Prostate gland (tissue), 2 donors: ENCODE measurements around the gene PDE11A. TPM values are rescaled to one million over a fixed set of nuclear protein-coding genes. Genes with fewer than 3 reads are reported as not detected.

Source experiments
- DNase-seq: peaks from one replicate; pipeline ENCODE4 v3.0.0-alpha.2; 2019; ENCODE audit warnings: low spot score
- H3K27ac ChIP-seq, 2 donors: fragments of 200-600 bp; sonication (generic); 2 replicates each; pipeline ENCODE4 v1.5.1; 2017 to 2019
- H3K27me3 ChIP-seq: fragments of 200-600 bp; sonication (generic); replicated peaks from 2 replicates; pipeline ENCODE4 v1.5.1; 2019; ENCODE audit not compliant: insufficient read depth
- H3K36me3 ChIP-seq, 2 donors: fragments of 200-600 bp; sonication (generic); 1 replicate in 1 of 2; 2 replicates in 1 of 2; pipeline versions ENCODE4 v1.5.1 to v1.8.1; 2017 to 2019
- H3K4me1 ChIP-seq: fragments of 200-600 bp; sonication (generic); replicated peaks from 2 replicates; pipeline ENCODE4 v1.5.1; 2019
- H3K4me3 ChIP-seq, 2 donors: fragments of 200-600 bp; sonication (generic); 2 replicates each; pipeline ENCODE4 v1.5.1; 2017 to 2019
- H3K9me3 ChIP-seq: fragments of 200-600 bp; sonication (generic); 2 replicates; pipeline ENCODE4 v1.5.1; 2017
- POLR2A ChIP-seq: fragments of 450-650 bp; IDR thresholded peaks from one replicate; pipeline ENCODE4 v1.6.1; 2016; ENCODE audit warnings: antibody characterized with exemption, mild to moderate bottlenecking
- POLR2AphosphoS5 ChIP-seq: sonication (generic); formaldehyde crosslinking; IDR thresholded peaks from one replicate; pipeline ENCODE4 v1.6.1; 2017; ENCODE audit warnings: antibody characterized with exemption
- WGBS: methylation state at CpG from one replicate; pipeline ENCODE4 v1.1.5; 2018; 5-methylcytosine and 5-hydroxymethylcytosine counted together
- intact Hi-C: fragments of 100-400 bp; cut with DNase I; formaldehyde crosslinking; loops from one replicate; pipeline ENCODE4 v1.14.2; 2022
- total RNA-seq, 2 donors: library from RNA; depleted of rRNA; stranded (reverse); fragments of >200 nt; gene quantifications; one replicate each; pipeline ENCODE4 v1.1.0, GENCODE V29; 2016
- TF ChIP-seq, protein P1 (sequence below), 4 experiments: fragments of 200-600 bp in 2 of 4; fragments of 450-650 bp in 2 of 4; sonication (generic) in 2 of 4; IDR thresholded peaks; 1 replicate in 3 of 4; 2 replicates in 1 of 4; pipeline ENCODE4 v1.5.1; 2016 to 2019; ENCODE audit warnings: antibody characterized with exemption in 4 of 4, mild to moderate bottlenecking in 2 of 4, moderate library complexity in 2 of 4

PDE11A gene
- total RNA-seq, 2 donors from 2014 or later: 14.9 to 26.6 TPM

DNA sequence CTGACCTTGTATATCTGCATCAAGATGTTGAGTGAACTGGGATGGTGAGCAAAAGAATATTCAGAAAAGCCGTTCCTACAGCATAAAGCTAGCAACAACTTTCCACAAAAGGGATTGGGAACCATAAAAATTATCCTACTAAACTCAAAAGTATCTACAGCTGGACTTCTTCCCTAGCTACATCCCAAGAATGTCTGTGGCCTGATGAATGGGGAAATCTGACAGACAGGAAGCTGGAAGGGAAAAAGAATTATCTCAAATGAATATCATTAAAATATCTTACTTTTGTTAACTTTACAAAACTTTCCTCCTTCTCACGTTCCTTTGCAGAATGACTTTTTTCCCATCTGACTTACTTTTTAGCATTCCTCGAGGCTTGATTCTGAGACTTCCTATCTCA, 150.9 kb downstream of the PDE11A start:
- H3K27ac ChIP-seq: no peak overlapping the region
- DNase-seq: no peak
- H3K9me3 ChIP-seq: no peaks in the 10 kb centered on the region
- H3K36me3 ChIP-seq: no peaks in the 10 kb centered on the region
- WGBS: 83% methylated on average over 3 of the region's 3 CpGs
- H3K27me3 ChIP-seq: no peaks in the 10 kb centered on the region
- TF ChIP-seq POLR2AphosphoS5: no peak
- TF ChIP-seq, protein P1, sequence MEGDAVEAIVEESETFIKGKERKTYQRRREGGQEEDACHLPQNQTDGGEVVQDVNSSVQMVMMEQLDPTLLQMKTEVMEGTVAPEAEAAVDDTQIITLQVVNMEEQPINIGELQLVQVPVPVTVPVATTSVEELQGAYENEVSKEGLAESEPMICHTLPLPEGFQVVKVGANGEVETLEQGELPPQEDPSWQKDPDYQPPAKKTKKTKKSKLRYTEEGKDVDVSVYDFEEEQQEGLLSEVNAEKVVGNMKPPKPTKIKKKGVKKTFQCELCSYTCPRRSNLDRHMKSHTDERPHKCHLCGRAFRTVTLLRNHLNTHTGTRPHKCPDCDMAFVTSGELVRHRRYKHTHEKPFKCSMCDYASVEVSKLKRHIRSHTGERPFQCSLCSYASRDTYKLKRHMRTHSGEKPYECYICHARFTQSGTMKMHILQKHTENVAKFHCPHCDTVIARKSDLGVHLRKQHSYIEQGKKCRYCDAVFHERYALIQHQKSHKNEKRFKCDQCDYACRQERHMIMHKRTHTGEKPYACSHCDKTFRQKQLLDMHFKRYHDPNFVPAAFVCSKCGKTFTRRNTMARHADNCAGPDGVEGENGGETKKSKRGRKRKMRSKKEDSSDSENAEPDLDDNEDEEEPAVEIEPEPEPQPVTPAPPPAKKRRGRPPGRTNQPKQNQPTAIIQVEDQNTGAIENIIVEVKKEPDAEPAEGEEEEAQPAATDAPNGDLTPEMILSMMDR (IDR thresholded peaks at IDR 0.05): no peak
- no peak for TF ChIP-seq POLR2A
- H3K4me3 ChIP-seq: no peak overlapping the region
- H3K4me1 ChIP-seq: no peaks in the 10 kb centered on the region
- intact Hi-C loops: no loop called here

- 100% methylated on average over 1 of the region's 1 CpG for WGBS
- Histone ChIP-seq H3K27me3 (no peaks in the 10 kb centered on the region), H3K4me1 (peaks cover 5% of the 10 kb centered on the region), H3K27ac (no peak overlapping the region), H3K9me3 (no peaks in the 10 kb centered on the region), H3K36me3 (no peaks in the 10 kb centered on the region), H3K4me3 (no peak overlapping the region)
- no peak for DNase-seq
- TF ChIP-seq, protein P1 (IDR thresholded peaks at IDR 0.05): no peak
- no peak for TF ChIP-seq POLR2AphosphoS5
- no peak for TF ChIP-seq POLR2A
- intact Hi-C loops: no loop called here
These were observed 155.4 kb downstream of the PDE11A start for GRCh38 chr2:177917169-177917568.

DNA sequence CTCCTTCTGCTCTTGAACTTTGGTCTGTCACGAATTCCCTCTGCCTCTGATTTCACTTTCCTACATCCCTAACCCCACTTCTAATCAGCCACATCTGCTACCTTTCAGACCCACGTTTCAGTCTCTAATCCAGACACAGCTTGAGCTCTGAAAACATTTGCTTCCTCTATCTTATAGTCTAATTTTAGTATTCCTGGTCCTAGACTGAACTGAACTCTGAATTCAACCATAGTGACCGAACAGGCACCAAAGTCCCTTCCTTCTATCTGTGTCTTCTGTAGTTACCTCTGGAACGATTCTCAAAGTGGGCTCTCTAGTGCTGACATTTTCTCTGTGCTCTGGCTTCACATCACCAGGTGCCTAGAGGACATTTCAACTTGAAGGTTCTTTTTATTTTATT, 156.2 kb downstream of the PDE11A start:
- no peak for TF ChIP-seq POLR2AphosphoS5
- TF ChIP-seq, protein P1 (IDR thresholded peaks at IDR 0.05): no peak
- Histone ChIP-seq H3K27ac (no peak overlapping the region), H3K9me3 (no peaks in the 10 kb centered on the region), H3K4me3 (no peak overlapping the region), H3K36me3 (no peaks in the 10 kb centered on the region), H3K4me1 (peaks cover 5% of the 10 kb centered on the region), H3K27me3 (no peaks in the 10 kb centered on the region)
- WGBS: 84% methylated on average over 4 of the region's 4 CpGs
- intact Hi-C loops: no loop called here
- DNase-seq: no peak

DNA sequence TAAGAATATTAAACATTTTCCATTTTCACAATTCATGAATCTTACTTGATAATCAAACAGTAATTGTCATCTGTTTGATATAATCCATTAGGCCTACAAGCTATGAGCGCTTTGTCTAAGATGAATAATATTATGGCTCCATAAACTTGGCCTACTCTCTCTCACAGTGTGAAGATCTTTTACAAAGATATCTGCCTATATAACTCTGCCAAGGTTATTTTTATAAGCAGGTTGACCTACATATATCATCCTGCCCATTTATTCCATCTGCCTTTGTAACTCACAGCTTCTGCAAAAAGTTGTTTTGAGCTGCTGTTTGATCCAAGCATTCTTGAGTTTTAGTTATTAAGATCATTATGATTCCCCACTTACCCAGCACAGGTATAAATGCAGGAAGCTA, 158.3 kb downstream of the PDE11A start:
- Histone ChIP-seq H3K4me3 (no peak overlapping the region), H3K4me1 (peaks cover 5% of the 10 kb centered on the region), H3K9me3 (no peaks in the 10 kb centered on the region), H3K27me3 (no peaks in the 10 kb centered on the region), H3K36me3 (no peaks in the 10 kb centered on the region), H3K27ac (no peak overlapping the region)
- intact Hi-C loops: no loop called here
- DNase-seq: no peak
- TF ChIP-seq, protein P1 (IDR thresholded peaks at IDR 0.05): no peak
- TF ChIP-seq POLR2AphosphoS5 (no peak), POLR2A (no peak)
- WGBS: 38% methylated on average over 1 of the region's 1 CpG

DNA sequence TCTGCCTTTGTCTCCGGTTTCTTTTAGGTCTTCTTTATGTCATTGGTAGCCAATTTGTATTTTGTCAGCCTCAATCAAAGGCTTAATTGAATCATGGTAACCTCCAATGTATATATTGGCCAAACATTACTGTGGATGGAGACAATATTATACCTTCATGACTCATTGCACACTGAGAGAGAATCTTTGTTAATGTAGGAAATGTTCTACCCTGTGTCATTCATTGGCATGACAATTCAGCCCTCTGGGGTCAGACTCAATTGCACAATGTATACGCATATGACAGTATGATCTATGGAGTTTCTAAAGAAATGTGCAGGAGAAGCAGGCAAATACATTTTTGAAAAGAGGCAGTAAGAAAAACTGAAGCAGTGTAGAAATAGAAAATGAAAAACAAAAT, 162.6 kb downstream of the PDE11A start:
- H3K9me3 ChIP-seq: no peaks in the 10 kb centered on the region
- no peaks in the 10 kb centered on the region for H3K36me3 ChIP-seq
- no peak overlapping the region for H3K4me3 ChIP-seq
- H3K27me3 ChIP-seq: no peaks in the 10 kb centered on the region
- WGBS: 90% methylated on average over 2 of the region's 2 CpGs
- DNase-seq: no peak
- no peaks in the 10 kb centered on the region for H3K4me1 ChIP-seq
- H3K27ac ChIP-seq: no peak overlapping the region
- intact Hi-C loops: no loop called here
- no peak for TF ChIP-seq POLR2A
- TF ChIP-seq, protein P1 (IDR thresholded peaks at IDR 0.05): no peak
- TF ChIP-seq POLR2AphosphoS5: no peak
